ENCODE measurements around the gene SAMMSON.

DNA sequence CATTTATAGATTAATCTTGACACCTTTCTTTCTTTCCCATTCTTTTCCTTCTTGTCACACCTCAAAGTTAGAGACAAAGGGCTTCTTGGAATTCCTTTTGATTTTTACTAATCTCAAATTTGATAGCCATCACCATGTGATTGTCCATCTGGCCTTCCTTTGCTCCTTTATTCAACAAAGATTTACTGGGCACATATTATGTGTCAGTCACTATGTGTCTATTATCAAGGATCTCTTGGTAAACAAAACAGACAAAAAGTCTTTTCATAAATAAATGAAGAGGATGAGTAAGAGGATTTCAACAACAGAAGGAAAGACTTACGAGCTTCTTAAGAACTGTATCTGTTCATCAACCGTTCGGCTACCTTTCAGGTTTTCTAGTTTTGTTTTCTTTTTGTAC lies 56.5 kb downstream of the SAMMSON start:
- TF ChIP-seq CTCF (IDR thresholded peaks at IDR 0.05), result no peak
- no peak for TF ChIP-seq POLR2AphosphoS5 (IDR thresholded peaks at IDR 0.05; ENCODE audit: low read depth, low read length)
- TF ChIP-seq TCF7L2 (IDR thresholded peaks at IDR 0.05; ENCODE audit: low read depth, low read length), result no peak
- no peak for TF ChIP-seq SIN3A (IDR thresholded peaks at IDR 0.05; ENCODE audit: borderline replicate concordance, insufficient read depth, low read depth, low read length)
- TF ChIP-seq, protein P1, sequence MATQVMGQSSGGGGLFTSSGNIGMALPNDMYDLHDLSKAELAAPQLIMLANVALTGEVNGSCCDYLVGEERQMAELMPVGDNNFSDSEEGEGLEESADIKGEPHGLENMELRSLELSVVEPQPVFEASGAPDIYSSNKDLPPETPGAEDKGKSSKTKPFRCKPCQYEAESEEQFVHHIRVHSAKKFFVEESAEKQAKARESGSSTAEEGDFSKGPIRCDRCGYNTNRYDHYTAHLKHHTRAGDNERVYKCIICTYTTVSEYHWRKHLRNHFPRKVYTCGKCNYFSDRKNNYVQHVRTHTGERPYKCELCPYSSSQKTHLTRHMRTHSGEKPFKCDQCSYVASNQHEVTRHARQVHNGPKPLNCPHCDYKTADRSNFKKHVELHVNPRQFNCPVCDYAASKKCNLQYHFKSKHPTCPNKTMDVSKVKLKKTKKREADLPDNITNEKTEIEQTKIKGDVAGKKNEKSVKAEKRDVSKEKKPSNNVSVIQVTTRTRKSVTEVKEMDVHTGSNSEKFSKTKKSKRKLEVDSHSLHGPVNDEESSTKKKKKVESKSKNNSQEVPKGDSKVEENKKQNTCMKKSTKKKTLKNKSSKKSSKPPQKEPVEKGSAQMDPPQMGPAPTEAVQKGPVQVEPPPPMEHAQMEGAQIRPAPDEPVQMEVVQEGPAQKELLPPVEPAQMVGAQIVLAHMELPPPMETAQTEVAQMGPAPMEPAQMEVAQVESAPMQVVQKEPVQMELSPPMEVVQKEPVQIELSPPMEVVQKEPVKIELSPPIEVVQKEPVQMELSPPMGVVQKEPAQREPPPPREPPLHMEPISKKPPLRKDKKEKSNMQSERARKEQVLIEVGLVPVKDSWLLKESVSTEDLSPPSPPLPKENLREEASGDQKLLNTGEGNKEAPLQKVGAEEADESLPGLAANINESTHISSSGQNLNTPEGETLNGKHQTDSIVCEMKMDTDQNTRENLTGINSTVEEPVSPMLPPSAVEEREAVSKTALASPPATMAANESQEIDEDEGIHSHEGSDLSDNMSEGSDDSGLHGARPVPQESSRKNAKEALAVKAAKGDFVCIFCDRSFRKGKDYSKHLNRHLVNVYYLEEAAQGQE (IDR thresholded peaks at IDR 0.05; ENCODE audit: insufficient read depth in 1 of 2, low read depth in 2 of 2, low read length in 1 of 2), result no peak
